ENCODE measurements around the gene TNRC6B.

DNA sequence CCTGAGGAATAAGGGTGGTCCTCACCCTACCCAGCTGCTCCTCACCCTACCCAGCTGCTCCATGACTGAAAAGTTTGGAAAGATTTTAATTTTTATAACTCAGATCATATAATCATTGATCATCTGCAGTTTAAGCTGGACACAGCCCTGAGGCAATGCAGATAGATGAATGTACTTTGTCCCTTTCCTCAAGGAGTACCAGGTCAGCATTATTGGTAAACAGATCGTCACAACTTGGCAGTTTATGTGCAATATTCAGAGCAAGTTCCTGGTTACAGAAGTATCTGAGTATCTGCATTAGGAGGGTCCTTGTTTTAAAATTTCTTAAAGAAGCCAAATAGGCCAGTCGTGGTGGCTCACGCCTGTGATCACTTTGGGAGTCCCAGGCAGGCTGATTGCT lies 3.6 kb downstream of the TNRC6B start:
- no peak for TF ChIP-seq POLR2A (IDR thresholded peaks at IDR 0.05)
- TF ChIP-seq, protein P1, sequence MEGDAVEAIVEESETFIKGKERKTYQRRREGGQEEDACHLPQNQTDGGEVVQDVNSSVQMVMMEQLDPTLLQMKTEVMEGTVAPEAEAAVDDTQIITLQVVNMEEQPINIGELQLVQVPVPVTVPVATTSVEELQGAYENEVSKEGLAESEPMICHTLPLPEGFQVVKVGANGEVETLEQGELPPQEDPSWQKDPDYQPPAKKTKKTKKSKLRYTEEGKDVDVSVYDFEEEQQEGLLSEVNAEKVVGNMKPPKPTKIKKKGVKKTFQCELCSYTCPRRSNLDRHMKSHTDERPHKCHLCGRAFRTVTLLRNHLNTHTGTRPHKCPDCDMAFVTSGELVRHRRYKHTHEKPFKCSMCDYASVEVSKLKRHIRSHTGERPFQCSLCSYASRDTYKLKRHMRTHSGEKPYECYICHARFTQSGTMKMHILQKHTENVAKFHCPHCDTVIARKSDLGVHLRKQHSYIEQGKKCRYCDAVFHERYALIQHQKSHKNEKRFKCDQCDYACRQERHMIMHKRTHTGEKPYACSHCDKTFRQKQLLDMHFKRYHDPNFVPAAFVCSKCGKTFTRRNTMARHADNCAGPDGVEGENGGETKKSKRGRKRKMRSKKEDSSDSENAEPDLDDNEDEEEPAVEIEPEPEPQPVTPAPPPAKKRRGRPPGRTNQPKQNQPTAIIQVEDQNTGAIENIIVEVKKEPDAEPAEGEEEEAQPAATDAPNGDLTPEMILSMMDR (IDR thresholded peaks at IDR 0.05) = no peak
